Putamen (tissue), 1 donor: Measurements from ENCODE around the gene IL1RAP.
"Not testable (repeated sequence)": the region's sequence is repeated elsewhere in the genome, so short reads cannot be mapped to it uniquely, and the experiment has no call there.

Source experiments
- DNase-seq: peaks from one replicate; pipeline ENCODE4 v3.0.0-alpha.2; 2016; ENCODE audit warnings: low spot score

The IL1RAP gene

DNA sequence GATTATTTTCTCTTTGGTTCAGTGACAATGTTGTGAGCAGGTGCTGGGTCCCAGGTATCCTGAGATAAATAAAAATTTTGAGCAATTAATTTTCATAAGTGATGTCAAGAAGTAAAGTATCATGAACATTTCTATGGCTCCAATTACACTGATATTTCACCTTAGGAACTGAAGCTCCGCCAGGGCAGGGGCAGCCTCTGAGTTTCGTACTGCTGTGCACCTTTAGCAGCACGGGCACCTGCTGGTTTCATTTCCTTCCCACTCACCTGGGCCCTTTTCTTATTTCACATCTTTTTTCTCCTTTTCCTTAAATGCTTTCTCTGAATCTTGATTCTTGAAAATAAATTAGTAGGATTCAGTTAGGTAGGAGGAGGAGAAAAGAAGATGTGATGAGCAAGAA lies 1.2 kb upstream of the IL1RAP start:
- DNase-seq, result no peak

- DNase-seq, result peak; percentile 24
Measured at GRCh38 chr3:190514413-190515153, 698 bp downstream of the IL1RAP start.

- no peak for DNase-seq
Measured at GRCh38 chr3:190516416-190516815, 2.5 kb downstream of the IL1RAP start.

GRCh38 chr3:190517687-190518086 lies 3.8 kb downstream of the IL1RAP start:
- DNase-seq, result no peak

DNA sequence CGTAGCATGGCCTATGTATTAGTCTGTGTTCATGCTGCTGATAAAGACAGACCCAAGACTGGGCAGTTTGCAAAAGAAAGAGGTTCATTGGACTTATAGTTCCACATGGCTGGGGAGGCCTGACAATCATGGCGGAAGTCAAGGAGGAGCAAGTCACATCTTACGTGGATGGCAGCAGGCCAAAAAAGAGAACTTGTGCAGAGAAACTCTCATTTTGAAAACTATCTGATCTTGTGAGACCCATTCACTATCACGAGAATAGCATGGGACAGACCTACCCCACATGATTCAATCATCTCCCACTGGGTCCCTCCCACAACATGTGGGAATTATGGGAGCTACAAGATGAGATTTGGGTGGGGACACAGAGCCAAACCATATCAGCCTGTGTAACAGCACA lies 4.6 kb downstream of the IL1RAP start:
- DNase-seq, result not testable (repeated sequence)

GRCh38 chr3:190519886-190520285 lies 6.0 kb downstream of the IL1RAP start:
- DNase-seq, result no peak

- DNase-seq, result no peak
Measured at GRCh38 chr3:190521998-190522397, 8.1 kb downstream of the IL1RAP start.

GRCh38 chr3:190522621-190523222 lies 8.8 kb downstream of the IL1RAP start:
- no peak for DNase-seq

GRCh38 chr3:190524942-190525341 lies 11.1 kb downstream of the IL1RAP start:
- DNase-seq, result no peak

DNA sequence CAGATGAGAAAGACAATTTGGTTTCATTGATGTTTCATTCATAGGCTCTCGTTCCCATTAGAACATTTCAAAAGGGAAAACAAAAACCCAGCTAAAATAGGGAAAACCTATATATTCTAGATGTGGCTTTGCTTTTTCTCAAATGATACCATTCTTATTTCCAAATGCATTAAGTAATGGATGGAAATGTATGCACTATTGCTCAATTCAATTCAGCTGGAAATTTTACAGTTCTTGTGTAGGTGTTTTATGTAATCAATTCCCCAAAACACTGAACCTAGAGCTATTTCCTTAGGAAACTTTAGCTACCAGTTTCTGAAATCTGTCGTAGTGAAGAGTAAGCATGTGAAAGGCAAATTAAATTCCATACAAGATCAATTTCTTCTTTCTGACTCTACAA lies 11.7 kb downstream of the IL1RAP start:
- peak; percentile 57 for DNase-seq

DNA sequence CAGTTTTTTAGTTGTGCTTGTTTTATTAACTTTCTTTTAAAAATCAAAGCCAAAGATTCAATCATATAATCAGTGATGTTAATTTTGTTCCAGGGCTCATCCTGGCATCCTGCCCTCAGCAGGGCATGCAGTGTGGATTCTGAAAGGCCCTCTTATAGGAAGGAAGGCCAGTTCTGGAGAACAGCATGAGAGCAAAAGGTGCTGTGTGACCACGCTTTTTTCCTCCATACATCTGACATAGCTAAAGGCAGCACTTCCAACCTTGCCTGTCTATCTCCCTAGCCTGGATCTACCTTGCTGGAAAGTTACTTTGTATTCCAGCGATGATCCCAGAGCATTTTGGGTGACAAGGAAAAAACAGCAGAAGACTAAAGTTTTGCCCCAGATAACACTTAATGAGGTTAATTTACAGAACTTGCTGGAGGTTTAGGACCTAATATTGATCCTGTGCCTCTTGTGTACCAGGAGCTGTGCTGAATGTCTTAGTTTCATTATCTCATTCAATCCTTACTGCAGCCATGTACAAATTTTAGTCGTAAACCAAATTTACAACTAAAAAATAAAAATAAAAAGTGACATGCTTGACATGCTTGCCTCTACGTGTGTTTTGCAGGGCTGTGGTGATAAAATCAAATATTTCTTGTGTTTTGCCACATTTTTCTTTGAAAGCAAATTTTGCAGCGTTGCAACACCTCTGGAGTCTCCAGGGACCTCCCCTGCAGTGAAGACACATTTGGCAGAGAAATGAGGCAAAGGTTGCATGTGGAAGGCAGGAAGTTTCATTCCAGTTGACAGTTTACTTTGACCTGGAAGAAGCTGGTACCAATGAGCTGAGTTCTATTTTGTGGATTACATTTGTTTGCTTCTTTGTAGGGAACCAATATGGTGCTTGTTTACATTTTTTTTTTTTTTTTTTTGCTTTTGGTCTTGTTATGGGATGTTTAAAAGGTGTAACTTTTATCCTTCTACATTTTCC lies 13.2 kb downstream of the IL1RAP start:
- DNase-seq, result no peak

DNA sequence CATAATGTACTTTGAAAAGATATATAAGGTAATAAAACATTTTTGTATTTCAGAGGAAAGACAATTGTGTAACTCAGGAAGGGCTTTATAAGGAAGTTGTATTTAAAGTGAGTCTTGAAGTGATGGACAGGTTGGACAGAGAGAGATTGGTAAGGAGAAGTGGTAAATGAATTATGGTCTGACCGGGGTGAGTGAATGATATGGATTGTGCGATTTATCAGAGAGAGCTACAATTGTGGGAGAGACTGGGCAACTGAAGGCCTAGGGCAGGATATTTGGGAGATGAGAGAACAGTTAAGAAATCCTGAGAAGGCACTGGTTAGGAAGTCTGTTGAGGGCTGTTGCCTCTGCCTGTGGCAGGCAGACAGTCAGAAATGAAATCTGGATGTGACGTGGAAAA lies 14.8 kb downstream of the IL1RAP start:
- no peak for DNase-seq

DNA sequence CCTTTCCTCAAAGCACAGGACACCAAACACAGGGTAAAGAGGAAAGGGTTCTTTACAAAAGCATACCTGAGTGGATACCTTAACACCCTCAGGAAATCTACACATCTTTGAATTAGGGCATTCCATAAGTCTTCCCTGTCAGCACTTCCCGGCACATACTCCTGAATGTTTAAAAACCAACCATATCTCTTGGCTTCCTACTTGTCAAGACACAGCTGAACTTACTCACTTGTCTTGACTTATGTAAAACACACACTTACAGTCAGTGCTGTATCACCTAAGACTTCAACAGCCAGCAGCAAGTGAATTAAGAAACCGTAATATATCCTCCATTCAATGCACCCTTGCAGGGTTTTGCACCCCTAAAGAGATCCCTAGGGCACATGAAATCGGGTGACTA lies 17.5 kb downstream of the IL1RAP start:
- no peak for DNase-seq

DNA sequence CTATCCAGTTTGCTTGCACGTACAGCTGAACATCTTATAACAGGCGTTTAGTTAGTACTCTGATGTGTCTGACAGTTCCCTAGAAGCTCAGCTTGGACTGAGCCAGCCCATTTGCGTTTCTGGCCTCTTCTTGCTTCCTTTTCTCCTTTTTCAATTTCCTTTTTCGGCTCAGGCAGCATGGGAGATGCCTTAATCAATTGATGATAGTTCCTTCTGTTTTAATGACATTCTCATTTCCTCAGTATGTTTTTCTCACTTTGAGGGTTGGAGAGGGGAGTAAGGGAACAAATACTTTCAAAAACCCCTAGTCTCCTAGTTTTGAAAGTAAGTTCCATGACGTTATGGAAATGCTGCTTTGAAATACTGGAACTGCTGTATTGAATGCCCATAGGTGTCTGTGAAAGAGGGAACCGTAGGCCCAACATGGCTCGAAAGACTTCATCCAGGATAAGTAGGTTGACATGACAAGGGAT lies 18.9 kb downstream of the IL1RAP start:
- DNase-seq, result no peak

DNA sequence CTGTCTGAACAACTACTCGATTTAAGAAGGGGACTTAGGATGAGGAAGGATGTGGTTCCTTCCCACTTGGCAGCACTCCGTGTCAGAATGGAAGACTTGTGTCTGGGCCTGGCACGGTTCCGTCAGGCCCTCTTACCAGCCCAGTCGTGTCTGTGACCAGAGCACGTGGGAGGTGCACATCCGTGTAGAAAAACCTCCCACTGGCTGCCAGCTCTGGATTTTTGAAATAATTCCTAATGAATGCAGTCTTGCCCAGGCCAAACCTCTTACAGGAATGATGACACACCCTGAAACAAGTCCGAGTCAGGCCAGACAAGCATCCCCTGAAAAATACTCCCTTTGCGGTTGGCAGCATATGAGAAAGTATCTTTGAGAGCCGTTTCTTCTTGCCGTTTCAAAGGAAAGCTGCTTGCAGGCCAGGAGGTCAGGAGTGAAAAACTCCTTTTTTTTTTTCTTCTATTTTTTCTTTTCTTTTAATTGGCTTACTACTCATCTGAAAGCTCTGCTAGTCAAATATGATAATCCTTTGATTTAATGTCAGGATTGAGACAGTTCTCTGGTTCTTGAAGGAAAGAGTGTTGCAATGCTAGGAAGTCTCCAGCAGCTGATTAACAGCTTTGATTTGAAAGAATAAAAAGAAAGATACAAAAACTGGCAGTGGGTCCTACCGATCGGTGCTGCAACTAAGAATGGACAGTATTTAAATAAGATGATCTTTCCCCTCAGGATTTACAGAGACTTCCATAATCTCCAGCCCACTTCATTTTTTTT lies 19.8 kb downstream of the IL1RAP start:
- peak; percentile 58 for DNase-seq

DNA sequence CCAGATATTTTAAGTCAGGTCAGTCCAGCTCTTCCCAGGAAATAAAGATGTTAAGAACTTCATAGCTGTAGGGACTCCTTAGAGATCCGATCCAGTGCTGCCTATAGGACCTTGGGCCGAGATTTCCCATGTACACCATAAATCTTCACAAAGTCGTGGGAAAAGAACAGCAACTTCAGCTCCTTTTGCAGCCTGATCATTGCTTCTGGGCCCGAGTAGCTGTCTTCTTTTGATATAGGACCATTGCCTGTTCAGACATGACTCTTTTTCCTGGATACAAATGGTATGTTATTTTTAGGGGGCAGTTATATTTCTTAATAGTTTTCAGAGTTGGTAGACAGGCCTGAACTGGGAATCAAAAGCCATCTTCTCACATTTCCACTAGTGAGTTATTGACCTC lies 20.5 kb downstream of the IL1RAP start:
- no peak for DNase-seq

- no peak for DNase-seq
Measured at GRCh38 chr3:190534986-190535385, 21.1 kb downstream of the IL1RAP start.

- DNase-seq, result no peak
Measured at GRCh38 chr3:190537146-190537545, 23.3 kb downstream of the IL1RAP start.

GRCh38 chr3:190538288-190538687 lies 24.4 kb downstream of the IL1RAP start:
- DNase-seq, result no peak

DNA sequence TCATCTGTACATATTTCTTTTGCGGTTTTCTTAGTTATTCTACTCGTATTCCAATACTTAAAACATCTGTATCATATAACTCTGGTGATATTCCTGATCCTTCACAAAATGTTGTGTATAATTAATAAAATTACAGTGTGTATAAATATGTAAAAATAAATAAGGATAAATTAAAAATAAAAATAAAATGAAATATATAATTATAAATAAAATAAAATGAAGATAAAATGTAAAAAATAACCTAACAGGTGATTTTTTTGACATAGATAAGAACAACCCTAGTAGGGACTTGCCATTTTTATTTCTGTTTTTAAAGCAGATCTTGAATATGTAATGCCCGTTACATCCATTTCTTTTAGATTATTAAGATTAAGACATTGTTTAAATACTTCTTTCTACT lies 25.6 kb downstream of the IL1RAP start:
- DNase-seq, result no peak

DNA sequence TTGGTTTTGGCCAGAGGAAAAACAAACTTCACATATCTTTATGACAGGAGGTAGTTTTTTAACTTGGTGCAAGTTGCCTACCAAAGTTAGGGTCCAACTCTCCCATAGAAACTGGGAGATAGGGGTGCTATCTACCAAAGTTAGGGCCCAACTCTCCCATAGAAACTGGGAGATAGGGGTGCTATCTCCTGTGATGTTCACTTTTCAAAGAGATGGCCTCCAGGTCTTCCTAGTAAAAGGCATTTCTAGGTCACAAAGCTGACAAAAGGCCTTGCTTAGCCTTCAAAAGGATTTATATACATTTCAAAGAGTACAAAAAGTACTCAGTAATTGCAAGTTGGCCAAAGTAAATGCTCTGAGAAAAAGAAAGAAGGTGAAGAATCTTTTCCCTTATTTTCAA lies 27.1 kb downstream of the IL1RAP start:
- DNase-seq, result no peak

DNA sequence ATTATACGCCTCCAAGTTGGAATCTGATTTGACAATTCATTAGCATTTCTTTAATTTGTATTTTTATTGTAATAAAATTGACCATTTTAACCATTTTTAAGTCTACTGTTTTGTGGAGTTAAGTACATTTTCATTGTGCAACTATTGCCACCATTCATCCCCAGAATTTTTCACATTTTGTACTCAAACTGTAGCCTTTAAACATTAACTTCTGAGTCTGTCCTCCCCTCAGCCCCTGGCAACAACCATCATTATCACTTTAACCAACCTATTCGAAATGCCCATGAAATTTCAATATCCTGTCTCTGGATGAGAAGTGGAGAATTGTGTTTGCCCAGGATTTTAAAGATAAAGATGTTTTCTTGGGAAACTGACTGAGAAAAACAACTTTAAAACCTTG lies 27.7 kb downstream of the IL1RAP start:
- DNase-seq, result no peak
